ENCODE results near the gene CSDE1. TPM values are rescaled to one million over a fixed set of nuclear protein-coding genes. Genes with fewer than 3 reads are reported as not detected.

Gene CSDE1
- total and polyA plus RNA-seq, 2 donors (not counting 3 experiments of a cell fraction or from before 2014, with no cell fraction given): 129 to 492 TPM

DNA sequence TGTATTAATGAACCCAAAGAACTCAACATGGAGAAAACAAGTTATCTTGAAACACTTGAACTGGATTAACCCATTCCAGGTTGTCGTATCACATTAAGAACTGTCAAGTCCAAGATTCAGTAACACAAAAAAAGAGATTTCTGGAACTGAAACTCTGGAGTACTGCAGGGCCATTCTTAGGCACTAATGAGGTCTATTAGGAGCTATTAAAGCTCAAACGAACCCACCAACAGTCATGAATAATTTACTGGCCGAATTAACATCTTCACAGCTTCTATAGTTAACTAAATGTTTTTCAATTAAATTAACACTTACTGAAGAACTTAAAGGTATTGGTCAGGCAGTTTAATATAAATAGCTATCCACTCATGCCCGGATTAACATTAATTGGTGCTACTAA is 4.6 kb downstream of the CSDE1 start:
- FAIRE-seq (no peak), DNase-seq (ENCODE audit: low read depth, low spot score) (no peak)
- no peak overlapping the region for H2AFZ ChIP-seq (ENCODE audit: low read depth, low read length)
- peaks cover 22% of the 10 kb centered on the region for H3K4me1 ChIP-seq (ENCODE audit: control insufficient read depth, extremely low read depth, insufficient read depth, low read length)
- H3K79me2 ChIP-seq (ENCODE audit: control insufficient read depth, insufficient read depth, low read length): peaks cover 95% of the 10 kb centered on the region
- no peak overlapping the region for H3K4me3 ChIP-seq (replicated peaks in 1 of 3; ENCODE audit: insufficient read depth in 1 of 3, low read depth in 1 of 3, low read length in 3 of 3)
- peaks cover 55% of the 10 kb centered on the region for H4K20me1 ChIP-seq (replicated peaks; ENCODE audit: control insufficient read depth, extremely low read depth, insufficient read depth, low read length)
- no peak overlapping the region for H3K9ac ChIP-seq (replicated peaks; ENCODE audit: extremely low read depth, insufficient read depth, low read length)
- no peaks in the 10 kb centered on the region for H3K9me1 ChIP-seq (replicated peaks; ENCODE audit: control insufficient read depth, extremely low read depth, insufficient read depth, low read length)
- BruUV-seq (replicated peaks): no TSS peak
- ChIA-PET CTCF (no interaction called here), POLR2A (no interaction called here)
- H3K9me3 ChIP-seq (replicated peaks; ENCODE audit: control insufficient read depth, insufficient read depth, low read length): no peaks in the 10 kb centered on the region
- no peak for TF ChIP-seq MYC (IDR thresholded peaks at IDR 0.05; ENCODE audit: low read depth, low read length)
- TF ChIP-seq, protein P1, sequence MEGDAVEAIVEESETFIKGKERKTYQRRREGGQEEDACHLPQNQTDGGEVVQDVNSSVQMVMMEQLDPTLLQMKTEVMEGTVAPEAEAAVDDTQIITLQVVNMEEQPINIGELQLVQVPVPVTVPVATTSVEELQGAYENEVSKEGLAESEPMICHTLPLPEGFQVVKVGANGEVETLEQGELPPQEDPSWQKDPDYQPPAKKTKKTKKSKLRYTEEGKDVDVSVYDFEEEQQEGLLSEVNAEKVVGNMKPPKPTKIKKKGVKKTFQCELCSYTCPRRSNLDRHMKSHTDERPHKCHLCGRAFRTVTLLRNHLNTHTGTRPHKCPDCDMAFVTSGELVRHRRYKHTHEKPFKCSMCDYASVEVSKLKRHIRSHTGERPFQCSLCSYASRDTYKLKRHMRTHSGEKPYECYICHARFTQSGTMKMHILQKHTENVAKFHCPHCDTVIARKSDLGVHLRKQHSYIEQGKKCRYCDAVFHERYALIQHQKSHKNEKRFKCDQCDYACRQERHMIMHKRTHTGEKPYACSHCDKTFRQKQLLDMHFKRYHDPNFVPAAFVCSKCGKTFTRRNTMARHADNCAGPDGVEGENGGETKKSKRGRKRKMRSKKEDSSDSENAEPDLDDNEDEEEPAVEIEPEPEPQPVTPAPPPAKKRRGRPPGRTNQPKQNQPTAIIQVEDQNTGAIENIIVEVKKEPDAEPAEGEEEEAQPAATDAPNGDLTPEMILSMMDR (IDR thresholded peaks at IDR 0.05; ENCODE audit: extremely low read depth in 1 of 2, insufficient read depth in 1 of 2, low read depth in 1 of 2, low read length in 2 of 2): no peak
- TF ChIP-seq, protein P2, sequence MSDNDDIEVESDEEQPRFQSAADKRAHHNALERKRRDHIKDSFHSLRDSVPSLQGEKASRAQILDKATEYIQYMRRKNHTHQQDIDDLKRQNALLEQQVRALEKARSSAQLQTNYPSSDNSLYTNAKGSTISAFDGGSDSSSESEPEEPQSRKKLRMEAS (IDR thresholded peaks at IDR 0.05; ENCODE audit: insufficient read depth, insufficient read length): no peak
- no peak for TF ChIP-seq POLR2AphosphoS5 (IDR thresholded peaks at IDR 0.05; ENCODE audit: insufficient read depth, low read depth, low read length)
- no peak for TF ChIP-seq GATA2 (IDR thresholded peaks at IDR 0.05; ENCODE audit: insufficient read depth, insufficient read length, low read depth, low read length)
- no peak for TF ChIP-seq JUN (IDR thresholded peaks at IDR 0.05; ENCODE audit: borderline replicate concordance, insufficient read depth, insufficient read length, low read depth)
- TF ChIP-seq FOS (IDR thresholded peaks at IDR 0.05; ENCODE audit: borderline replicate concordance, insufficient read depth, low read length): no peak
- no peak for TF ChIP-seq POLR2A (IDR thresholded peaks at IDR 0.05; ENCODE audit: low read depth, low read length)
- TF ChIP-seq EZH2 (IDR thresholded peaks at IDR 0.05; ENCODE audit: borderline replicate concordance, low read depth, low read length, severe bottlenecking): no peak
- no peaks in the 10 kb centered on the region for H3K27me3 ChIP-seq (ENCODE audit: control insufficient read depth in 2 of 2, insufficient read depth in 2 of 2, low read length in 2 of 2)
- H3K36me3 ChIP-seq (ENCODE audit: control insufficient read depth in 2 of 2, extremely low read depth in 1 of 2, insufficient read depth in 2 of 2, low read length in 2 of 2): peaks cover 7 to 18% of the 10 kb centered on the region in 2 experiments
- intact Hi-C loops (cut with micrococcal nuclease) (loop anchor here (10.0 kb wide), 1 partner anchor 312 kb away; no protein-coding TSS in a partner anchor), dilution Hi-C loops (cut with MboI; ENCODE audit: extremely low pct_ligation_motif_present, low sequenced_read_pairs) (no loop called here)
- H3K27ac ChIP-seq (ENCODE audit: insufficient read depth, low read depth, low read length): no peak overlapping the region
- H3K4me2 ChIP-seq (ENCODE audit: insufficient read depth, low read length): no peak overlapping the region

Data from endothelial cell of umbilical vein (primary cell).